GM21390 (cell line): Measurements from ENCODE around the gene AGBL1.

Experiments used
- ATAC-seq: cut with Tn5 transposase; IDR thresholded peaks from one replicate; pipeline ENCODE4 v1.9.1; 2021; ENCODE audit not compliant: unreplicated experiment

AGBL1 gene

GRCh38 chr15:86912661-86913060 lies 833.0 kb downstream of the AGBL1 start:
- no peak for ATAC-seq

GRCh38 chr15:86915811-86916331 lies 836.2 kb downstream of the AGBL1 start:
- no peak for ATAC-seq

- ATAC-seq = no peak
Measured at GRCh38 chr15:86916671-86917360, 837.1 kb downstream of the AGBL1 start.

- no peak for ATAC-seq
Measured at GRCh38 chr15:86917361-86917671, 837.6 kb downstream of the AGBL1 start.

GRCh38 chr15:86919581-86919980 lies 839.9 kb downstream of the AGBL1 start:
- no peak for ATAC-seq

- no peak for ATAC-seq
Measured at GRCh38 chr15:86929461-86929860, 849.8 kb downstream of the AGBL1 start.

GRCh38 chr15:86932456-86932855 lies 852.8 kb downstream of the AGBL1 start:
- no peak for ATAC-seq

- ATAC-seq = no peak
Measured at GRCh38 chr15:86935841-86936240, 856.2 kb downstream of the AGBL1 start.

- no peak for ATAC-seq
Measured at GRCh38 chr15:86942285-86942684, 862.6 kb downstream of the AGBL1 start.

- no peak for ATAC-seq
Measured at GRCh38 chr15:86948719-86949118, 869.0 kb downstream of the AGBL1 start.

- no peak for ATAC-seq
Measured at GRCh38 chr15:86959254-86959653, 879.6 kb downstream of the AGBL1 start.

GRCh38 chr15:86961669-86962068 lies 882.0 kb downstream of the AGBL1 start:
- no peak for ATAC-seq

GRCh38 chr15:86964271-86964670 lies 884.6 kb downstream of the AGBL1 start:
- ATAC-seq = no peak

GRCh38 chr15:86968244-86968643 lies 888.6 kb downstream of the AGBL1 start:
- no peak for ATAC-seq

GRCh38 chr15:86969364-86969763 lies 889.7 kb downstream of the AGBL1 start:
- ATAC-seq = no peak

- ATAC-seq = no peak
Measured at GRCh38 chr15:86973284-86973844, 893.7 kb downstream of the AGBL1 start.

- ATAC-seq = no peak
Measured at GRCh38 chr15:86988033-86988432, 908.4 kb downstream of the AGBL1 start.

GRCh38 chr15:87021751-87022150 lies 942.1 kb downstream of the AGBL1 start:
- ATAC-seq = no peak

GRCh38 chr15:87031540-87032230 lies 952.0 kb downstream of the AGBL1 start:
- ATAC-seq = no peak

GRCh38 chr15:87032295-87032694 lies 952.6 kb downstream of the AGBL1 start:
- no peak for ATAC-seq

- ATAC-seq = no peak
Measured at GRCh38 chr15:87033056-87033455, 953.4 kb downstream of the AGBL1 start.

- ATAC-seq = no peak
Measured at GRCh38 chr15:87034886-87035285, 955.2 kb downstream of the AGBL1 start.
